Thyroid gland (tissue), 4 donors: ENCODE measurements around the gene FASTK. TPM values are rescaled to one million over a fixed set of nuclear protein-coding genes. Genes with fewer than 3 reads are reported as not detected.
A peak's percentile ranks its signal among the peaks of the same experiment; 100 is the strongest.

ENCODE experiments used
- DNase-seq, 2 donors: peaks; one replicate each; pipeline ENCODE4 v3.0.0-alpha.2; 2019
- H3K27ac ChIP-seq, 3 donors: fragments of 200-600 bp; sonication (generic); 1 replicate in 2 of 3; 2 replicates in 1 of 3; pipeline ENCODE4 v1.5.1; 2016 to 2019; ENCODE audit warnings: mild to moderate bottlenecking in 1 of 3, moderate library complexity in 1 of 3
- H3K27me3 ChIP-seq: fragments of 200-600 bp; sonication (generic); one replicate; pipeline ENCODE4 v1.5.1; 2019
- H3K36me3 ChIP-seq, 2 donors: fragments of 200-600 bp; sonication (generic); one replicate each; pipeline ENCODE4 v1.5.1; 2016 to 2019
- H3K4me1 ChIP-seq, 2 donors: fragments of 200-600 bp; sonication (generic); one replicate each; pipeline ENCODE4 v1.5.1; 2017 to 2019
- H3K4me3 ChIP-seq, 3 donors: fragments of 200-600 bp; sonication (generic); replicated peaks in 1 of 3; 1 replicate in 2 of 3; 2 replicates in 1 of 3; pipeline ENCODE4 v1.5.1; 2016; ENCODE audit warnings: mild to moderate bottlenecking in 1 of 3
- H3K9me3 ChIP-seq: fragments of 200-600 bp; sonication (generic); one replicate; pipeline ENCODE4 v1.5.1; 2017
- POLR2A ChIP-seq, 2 donors: fragments of 450-650 bp; IDR thresholded peaks; one replicate each; pipeline ENCODE4 v1.6.1; 2017; ENCODE audit warnings: antibody characterized with exemption in 2 of 2, mild to moderate bottlenecking in 2 of 2, moderate library complexity in 1 of 2
- WGBS, 2 donors: methylation state at CpG; one replicate each; pipeline ENCODE4 v1.1.5; 2017; 5-methylcytosine and 5-hydroxymethylcytosine counted together
- intact Hi-C: fragments of 100-400 bp; cut with DNase I; formaldehyde crosslinking; loops from one replicate; pipeline ENCODE4 v1.15.1; 2023
- total RNA-seq, 4 donors: library from RNA; depleted of rRNA; stranded (reverse); fragments of >200 nt; gene quantifications; one replicate each; pipeline ENCODE4 v1.2.3, GENCODE V29; 2016
- TF ChIP-seq, protein P1 (sequence below), 6 experiments: fragments of 200-600 bp in 3 of 6; fragments of 450-650 bp in 3 of 6; sonication (generic) in 3 of 6; IDR thresholded peaks; one replicate each; pipeline ENCODE4 v1.5.1; 2016 to 2019; ENCODE audit warnings: antibody characterized with exemption in 6 of 6, mild to moderate bottlenecking in 2 of 6, inconsistent platforms in 1 of 6, moderate library complexity in 1 of 6

FASTK gene, protein sequence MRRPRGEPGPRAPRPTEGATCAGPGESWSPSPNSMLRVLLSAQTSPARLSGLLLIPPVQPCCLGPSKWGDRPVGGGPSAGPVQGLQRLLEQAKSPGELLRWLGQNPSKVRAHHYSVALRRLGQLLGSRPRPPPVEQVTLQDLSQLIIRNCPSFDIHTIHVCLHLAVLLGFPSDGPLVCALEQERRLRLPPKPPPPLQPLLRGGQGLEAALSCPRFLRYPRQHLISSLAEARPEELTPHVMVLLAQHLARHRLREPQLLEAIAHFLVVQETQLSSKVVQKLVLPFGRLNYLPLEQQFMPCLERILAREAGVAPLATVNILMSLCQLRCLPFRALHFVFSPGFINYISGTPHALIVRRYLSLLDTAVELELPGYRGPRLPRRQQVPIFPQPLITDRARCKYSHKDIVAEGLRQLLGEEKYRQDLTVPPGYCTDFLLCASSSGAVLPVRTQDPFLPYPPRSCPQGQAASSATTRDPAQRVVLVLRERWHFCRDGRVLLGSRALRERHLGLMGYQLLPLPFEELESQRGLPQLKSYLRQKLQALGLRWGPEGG
- 100 to 1,000 TPM in 1 of 4 donors, 10 to 100 TPM in 3; 71.8 to 114 (median 78.8) TPM for total RNA-seq

GRCh38 chr7:151080522-151081169, at the start of gene FASTK:
Gene FASTK, minus strand, starts transcription at chr7:151080809. Its CDS starts 43 bp downstream, at chr7:151080766.
- WGBS, 2 donors: 1 to 2% methylated on average over 22 to 28 of the region's 66 CpGs
- peak; percentile 90 to 92 for DNase-seq
- Histone ChIP-seq H3K27me3 (no peaks in the 10 kb centered on the region), H3K36me3 (peaks cover 0 to 4% of the 10 kb centered on the region in 2 donors), H3K9me3 (no peaks in the 10 kb centered on the region), H3K4me1 (peaks cover 29 to 44% of the 10 kb centered on the region in 2 donors), H3K27ac (peak within 1 kb of the TSS; percentile 87 to 94 (median 94)), H3K4me3 (peak within 1 kb of the TSS; percentile 53 to 95 (median 81))
- intact Hi-C loops: no loop called here
- TF ChIP-seq POLR2A (IDR thresholded peaks at IDR 0.05): peak in 1 of 2 donors; percentile 81
- TF ChIP-seq, protein P1, sequence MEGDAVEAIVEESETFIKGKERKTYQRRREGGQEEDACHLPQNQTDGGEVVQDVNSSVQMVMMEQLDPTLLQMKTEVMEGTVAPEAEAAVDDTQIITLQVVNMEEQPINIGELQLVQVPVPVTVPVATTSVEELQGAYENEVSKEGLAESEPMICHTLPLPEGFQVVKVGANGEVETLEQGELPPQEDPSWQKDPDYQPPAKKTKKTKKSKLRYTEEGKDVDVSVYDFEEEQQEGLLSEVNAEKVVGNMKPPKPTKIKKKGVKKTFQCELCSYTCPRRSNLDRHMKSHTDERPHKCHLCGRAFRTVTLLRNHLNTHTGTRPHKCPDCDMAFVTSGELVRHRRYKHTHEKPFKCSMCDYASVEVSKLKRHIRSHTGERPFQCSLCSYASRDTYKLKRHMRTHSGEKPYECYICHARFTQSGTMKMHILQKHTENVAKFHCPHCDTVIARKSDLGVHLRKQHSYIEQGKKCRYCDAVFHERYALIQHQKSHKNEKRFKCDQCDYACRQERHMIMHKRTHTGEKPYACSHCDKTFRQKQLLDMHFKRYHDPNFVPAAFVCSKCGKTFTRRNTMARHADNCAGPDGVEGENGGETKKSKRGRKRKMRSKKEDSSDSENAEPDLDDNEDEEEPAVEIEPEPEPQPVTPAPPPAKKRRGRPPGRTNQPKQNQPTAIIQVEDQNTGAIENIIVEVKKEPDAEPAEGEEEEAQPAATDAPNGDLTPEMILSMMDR (IDR thresholded peaks at IDR 0.05): no peak

DNA sequence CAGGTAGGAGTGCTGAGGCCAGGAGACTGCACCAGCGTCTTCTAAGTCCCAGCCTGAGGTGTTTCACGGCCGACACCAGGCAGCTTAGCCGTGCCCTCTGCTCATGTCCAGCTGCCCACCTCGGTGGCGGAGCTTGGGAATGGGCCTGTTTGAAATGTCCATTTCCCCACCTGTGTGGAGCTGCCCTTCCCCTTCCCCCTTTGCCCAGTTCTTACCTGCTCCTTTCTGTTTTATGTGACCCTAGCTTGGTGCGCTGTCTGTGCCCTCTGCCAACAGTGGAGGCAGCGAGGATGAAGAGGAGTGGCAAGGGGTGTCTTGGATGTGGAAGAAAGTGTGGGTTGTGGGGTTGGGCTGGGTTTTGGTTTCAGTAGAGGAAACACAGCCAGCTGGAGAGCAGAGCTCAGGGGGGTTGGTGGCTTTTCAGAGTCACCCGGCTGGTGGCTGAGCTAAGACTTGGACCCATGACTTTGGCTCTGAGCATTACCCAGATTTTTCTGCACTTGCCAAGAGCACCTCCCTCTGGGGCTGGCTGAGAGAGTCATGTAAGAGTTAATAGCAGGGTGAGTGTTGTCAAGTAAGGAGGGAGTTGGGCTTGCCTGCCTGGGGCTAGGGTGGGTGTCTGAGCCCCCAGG, 49.5 kb upstream of the FASTK start:
- H3K4me1 ChIP-seq: peaks cover 13 to 15% of the 10 kb centered on the region in 2 donors
- H3K9me3 ChIP-seq: no peaks in the 10 kb centered on the region
- H3K36me3 ChIP-seq: peaks cover 60 to 63% of the 10 kb centered on the region in 2 donors
- 93 to 98% methylated on average over 9 of the region's 9 CpGs for WGBS, 2 donors
- no peak overlapping the region for H3K4me3 ChIP-seq
- H3K27ac ChIP-seq: no peak overlapping the region
- DNase-seq: no peak
- TF ChIP-seq, protein P1 (IDR thresholded peaks at IDR 0.05): no peak
- no peak for TF ChIP-seq POLR2A (IDR thresholded peaks at IDR 0.05)
- H3K27me3 ChIP-seq: no peaks in the 10 kb centered on the region
- intact Hi-C loops: no loop called here

DNA sequence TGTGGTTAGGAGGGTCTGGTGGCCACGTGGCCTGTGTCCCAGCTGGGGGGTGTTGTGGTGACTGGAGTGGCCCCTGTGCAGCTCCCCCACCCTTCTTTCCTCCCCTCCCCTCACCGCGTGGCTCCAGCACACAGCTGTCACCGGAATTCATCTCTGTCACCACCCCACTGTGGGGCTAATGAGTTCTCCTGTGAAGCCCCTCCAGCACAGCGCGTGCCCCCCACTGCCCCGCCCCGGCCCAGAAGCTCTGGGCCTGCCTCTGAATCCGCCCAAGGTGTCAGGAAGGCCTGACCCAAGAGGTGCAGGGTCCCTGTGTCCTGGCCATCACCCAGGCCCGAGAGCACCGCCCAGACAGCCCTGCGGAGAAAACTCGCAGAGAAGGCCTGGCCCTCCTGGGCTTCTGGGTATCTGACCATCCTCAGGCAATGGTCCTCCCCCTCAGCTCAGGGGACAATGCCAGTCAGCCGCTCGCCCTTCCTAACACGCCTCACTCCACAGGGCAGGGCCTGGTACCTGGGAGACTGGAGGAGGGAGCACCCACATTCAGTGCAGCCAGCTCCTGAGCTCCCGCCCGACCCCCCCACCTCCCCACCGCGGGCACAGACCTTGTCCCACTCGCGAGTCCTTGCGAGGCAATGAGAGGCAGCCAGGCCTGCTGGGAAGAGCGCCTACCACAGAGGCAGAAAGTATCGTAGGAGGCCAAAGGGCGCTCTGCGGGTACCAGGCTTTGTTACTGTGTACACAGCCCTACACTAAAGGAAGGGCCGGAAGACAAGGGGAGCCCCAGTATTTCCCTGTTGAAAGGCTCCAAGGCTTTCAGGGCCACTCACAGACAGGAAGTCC, 48.7 kb upstream of the FASTK start:
- no peak for TF ChIP-seq POLR2A (IDR thresholded peaks at IDR 0.05)
- TF ChIP-seq, protein P1 (IDR thresholded peaks at IDR 0.05): no peak
- Histone ChIP-seq H3K27me3 (no peaks in the 10 kb centered on the region), H3K4me3 (no peak overlapping the region), H3K27ac (no peak overlapping the region), H3K9me3 (no peaks in the 10 kb centered on the region), H3K4me1 (peaks cover 13 to 16% of the 10 kb centered on the region in 2 donors), H3K36me3 (peaks cover 54 to 61% of the 10 kb centered on the region in 2 donors)
- intact Hi-C loops: no loop called here
- WGBS, 2 donors: 87 to 93% methylated on average over 22 to 26 of the region's 28 CpGs
- no peak for DNase-seq

DNA sequence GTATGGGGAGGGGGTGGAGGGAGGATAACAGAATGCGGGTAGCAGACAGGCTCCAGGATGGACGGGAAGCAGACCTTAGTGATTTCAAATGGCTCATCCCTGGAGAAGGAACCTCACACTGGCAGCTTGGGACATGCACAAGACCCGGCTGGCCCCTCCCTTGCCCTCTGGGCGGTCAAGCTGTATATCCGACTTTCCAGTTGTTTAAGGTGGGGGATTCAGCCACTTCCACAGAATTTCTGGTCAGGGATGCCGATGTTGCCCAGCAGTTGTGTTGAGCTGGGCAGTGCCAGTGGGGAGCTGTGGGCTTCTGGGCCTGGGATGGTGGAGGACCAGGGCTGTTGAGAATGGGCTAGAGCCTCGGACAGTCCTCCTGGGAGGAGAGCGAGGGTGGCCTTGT, 48.1 kb upstream of the FASTK start:
- H3K36me3 ChIP-seq: peaks cover 48 to 55% of the 10 kb centered on the region in 2 donors
- no peak for TF ChIP-seq POLR2A (IDR thresholded peaks at IDR 0.05)
- TF ChIP-seq, protein P1 (IDR thresholded peaks at IDR 0.05): no peak

More for the DNA sequence above, 48.1 kb upstream of the FASTK start:
- DNase-seq: no peak
- Histone ChIP-seq H3K27me3 (no peaks in the 10 kb centered on the region), H3K27ac (no peak overlapping the region), H3K4me3 (no peak overlapping the region), H3K4me1 (peaks cover 16% of the 10 kb centered on the region in 2 donors), H3K9me3 (no peaks in the 10 kb centered on the region)
- intact Hi-C loops: no loop called here
- 86 to 98% methylated on average over 8 of the region's 8 CpGs for WGBS, 2 donors
